Endothelial cell of umbilical vein (primary cell): ENCODE data around the gene TK2. TPM values are rescaled to one million over a fixed set of nuclear protein-coding genes. Genes with fewer than 3 reads are reported as not detected.

Experiments used
- BruUV-seq: library from RNA; stranded (reverse); fragments of 400-500 nt; replicated peaks from 2 replicates; lab custom pipeline; 2021; lab: Mats Ljungman, UMichigan
- CTCF ChIA-PET: fragments of 300-600, 350-600 bp; sonication (Branson Sonifier 250); formaldehyde crosslinking; loops from one replicate; lab custom pipeline; 2021; ENCODE audit warnings: antibody characterized with exemption, inconsistent platforms; lab: Charles Lee
- POLR2A ChIA-PET: fragments of 300-600, 350-600 bp; sonication (Branson Sonifier 250); formaldehyde crosslinking; loops from one replicate; lab custom pipeline; 2021; ENCODE audit warnings: antibody characterized with exemption, inconsistent platforms; lab: Charles Lee
- DNase-seq: peaks from one replicate; pipeline ENCODE4 v3.0.0-alpha.2; 2011; ENCODE audit warnings: low read depth, low spot score
- FAIRE-seq: peaks from 2 replicates; lab custom pipeline; 2011; peaks lifted over from hg19 to GRCh38; lab: Jason Lieb, UNC
- H2AFZ ChIP-seq: 2 replicates; pipeline ENCODE4 v1.6.0; 2012; ENCODE audit warnings: low read depth, low read length, control low read depth, inconsistent platforms
- H3K27ac ChIP-seq: 2 replicates; pipeline ENCODE4 v1.5.1; 2011; ENCODE audit warnings: low read depth, mild to moderate bottlenecking, control low read depth, low read length, moderate library complexity; ENCODE audit not compliant: insufficient read depth
- H3K27me3 ChIP-seq, 2 experiments: 2 replicates each; pipeline versions ENCODE4 v1.6.0 to v1.6.1; 2011; ENCODE audit warnings: low read length in 2 of 2, mixed read lengths in 1 of 2; ENCODE audit not compliant: control insufficient read depth in 2 of 2, insufficient read depth in 2 of 2
- H3K36me3 ChIP-seq, 2 experiments: 2 replicates in 1 of 2; 3 replicates in 1 of 2; pipeline ENCODE4 v1.5.1; 2011; ENCODE audit warnings: low read length in 2 of 2, mild to moderate bottlenecking in 1 of 2, moderate library complexity in 1 of 2; ENCODE audit not compliant: control insufficient read depth in 2 of 2, insufficient read depth in 2 of 2; ENCODE audit errors: extremely low read depth in 1 of 2
- H3K4me1 ChIP-seq: 3 replicates; pipeline ENCODE4 v1.5.1; 2011; ENCODE audit warnings: mild to moderate bottlenecking, low read length; ENCODE audit not compliant: control insufficient read depth, insufficient read depth; ENCODE audit errors: extremely low read depth
- H3K4me2 ChIP-seq: 2 replicates; pipeline ENCODE4 v1.6.1; 2011; ENCODE audit warnings: low read length, control low read depth, mixed read lengths; ENCODE audit not compliant: insufficient read depth
- H3K4me3 ChIP-seq, 3 experiments: fragments of 200-600 bp in 1 of 3; sonication (generic), shearing (Covaris generic) in 1 of 3; replicated peaks in 1 of 3; 2 replicates each; pipeline ENCODE4 v1.5.1; 2011 to 2016; ENCODE audit warnings: control low read depth in 3 of 3, low read length in 3 of 3, mild to moderate bottlenecking in 2 of 3, inconsistent platforms in 1 of 3, low read depth in 1 of 3, moderate library complexity in 1 of 3; ENCODE audit not compliant: insufficient read depth in 1 of 3
- H3K79me2 ChIP-seq: 2 replicates; pipeline ENCODE4 v1.6.0; 2012; ENCODE audit warnings: low read length, inconsistent platforms; ENCODE audit not compliant: control insufficient read depth, insufficient read depth
- H3K9ac ChIP-seq: replicated peaks from 2 replicates; pipeline ENCODE3; 2011; ENCODE audit warnings: low read length, control low read depth; ENCODE audit not compliant: insufficient read depth; ENCODE audit errors: extremely low read depth
- H3K9me1 ChIP-seq: replicated peaks from 3 replicates; pipeline ENCODE4 v1.6.0; 2011; ENCODE audit warnings: mild to moderate bottlenecking, low read length; ENCODE audit not compliant: control insufficient read depth, insufficient read depth; ENCODE audit errors: extremely low read depth
- H3K9me3 ChIP-seq: replicated peaks from 2 replicates; pipeline ENCODE4 v1.5.1; 2012; ENCODE audit warnings: low read length, inconsistent platforms; ENCODE audit not compliant: control insufficient read depth, insufficient read depth
- H4K20me1 ChIP-seq: replicated peaks from 2 replicates; pipeline ENCODE3; 2011; ENCODE audit warnings: mild to moderate bottlenecking, low read length; ENCODE audit not compliant: control insufficient read depth, insufficient read depth; ENCODE audit errors: extremely low read depth
- CTCF ChIP-seq, 2 donors: IDR thresholded peaks; 1 replicate in 1 of 2; 2 replicates in 1 of 2; pipeline ENCODE4 v1.5.1; 2011; ENCODE audit warnings: low read length in 2 of 2, mild to moderate bottlenecking in 2 of 2, moderate library complexity in 2 of 2, control low read depth in 1 of 2, inconsistent platforms in 1 of 2, low read depth in 1 of 2; ENCODE audit not compliant: insufficient read depth in 1 of 2; ENCODE audit errors: extremely low read depth in 1 of 2
- EZH2 ChIP-seq: IDR thresholded peaks from 2 replicates; pipeline ENCODE4 v1.6.1; 2012; ENCODE audit warnings: borderline replicate concordance, low read depth, mild to moderate bottlenecking, moderate library complexity, low read length, inconsistent platforms; ENCODE audit not compliant: severe bottlenecking
- FOS ChIP-seq: IDR thresholded peaks from 2 replicates; pipeline ENCODE4 v1.6.1; 2011; ENCODE audit warnings: mild to moderate bottlenecking, low read length, moderate library complexity, borderline replicate concordance; ENCODE audit not compliant: insufficient read depth
- GATA2 ChIP-seq: IDR thresholded peaks from 2 replicates; pipeline ENCODE4 v1.7.0; 2011; ENCODE audit warnings: low read depth, mild to moderate bottlenecking, moderate library complexity, mixed read lengths, low read length; ENCODE audit not compliant: insufficient read length, insufficient read depth
- JUN ChIP-seq: IDR thresholded peaks from 2 replicates; pipeline ENCODE4 v1.6.1; 2011; ENCODE audit warnings: borderline replicate concordance, low read depth; ENCODE audit not compliant: insufficient read length, insufficient read depth
- MAX ChIP-seq: IDR thresholded peaks from 2 replicates; pipeline ENCODE4 v1.6.1; 2011; ENCODE audit not compliant: insufficient read depth, insufficient read length
- MYC ChIP-seq: IDR thresholded peaks from one replicate; pipeline ENCODE4 v1.6.1; 2011; ENCODE audit warnings: mild to moderate bottlenecking, low read depth, low read length
- POLR2A ChIP-seq: IDR thresholded peaks from 2 replicates; pipeline ENCODE4 v1.6.1; 2012; ENCODE audit warnings: low read depth, mild to moderate bottlenecking, control low read depth, low read length
- POLR2AphosphoS5 ChIP-seq: IDR thresholded peaks from 2 replicates; pipeline ENCODE4 v1.6.1; 2012; ENCODE audit warnings: low read depth, mild to moderate bottlenecking, control low read depth, low read length, moderate library complexity; ENCODE audit not compliant: insufficient read depth
- dilution Hi-C: fragments of 300-500 bp; cut with MboI; formaldehyde crosslinking; loops from one replicate; pipeline ENCODE4 v1.15.0; 2019; ENCODE audit warnings: low sequenced_read_pairs; ENCODE audit not compliant: extremely low pct_ligation_motif_present
- intact Hi-C: fragments of 100-400 bp; cut with micrococcal nuclease; formaldehyde crosslinking; loops from one replicate; pipeline ENCODE4 v1.10.0; 2022
- polyA plus RNA-seq, 4 experiments: library from polyadenylated mRNA; depleted of rRNA in 3 of 4; stranded (reverse) in 3 of 4; unstranded in 1 of 4; fragments of >200 nt; gene quantifications; 2 replicates each; pipeline versions ENCODE4 v1.2.1 to v1.2.3, GENCODE V29; 2011 to 2012; ENCODE audit warnings: missing spikeins in 1 of 4
- total RNA-seq: library from RNA; stranded (reverse); gene quantifications from 2 replicates; pipeline ENCODE4 v1.2.3, GENCODE V29; 2021

TK2 gene
- total and polyA plus RNA-seq, 2 donors (not counting 3 experiments of a cell fraction or from before 2014, with no cell fraction given) = 12.1 to 25.2 TPM

GRCh38 chr16:66483689-66484452 is 66.1 kb downstream of the TK2 start:
- H3K9me3 ChIP-seq = no peaks in the 10 kb centered on the region
- intact Hi-C loops (loop anchor here (1.0 to 5.0 kb wide), 5 partner anchors 31 to 208 kb away; no protein-coding TSS in a partner anchor), dilution Hi-C loops (no loop called here)
- no peak overlapping the region for H2AFZ ChIP-seq
- no peaks in the 10 kb centered on the region for H3K27me3 ChIP-seq
- H3K4me2 ChIP-seq = no peak overlapping the region
- ChIA-PET CTCF (interaction anchor here (1.1 to 4.7 kb wide), 11 partner anchors 10 to 142 kb away, joined by 3 to 28 read pairs (median 5); no protein-coding TSS in a partner anchor), POLR2A (no interaction called here)
- H3K9me1 ChIP-seq = no peaks in the 10 kb centered on the region
- no peak overlapping the region for H3K4me3 ChIP-seq
- no peak overlapping the region for H3K27ac ChIP-seq
- H3K36me3 ChIP-seq = no peaks in the 10 kb centered on the region
- DNase-seq (peak; percentile 79), FAIRE-seq (peak; percentile 95)
- H4K20me1 ChIP-seq = no peaks in the 10 kb centered on the region
- peaks cover 2% of the 10 kb centered on the region for H3K4me1 ChIP-seq
- no peaks in the 10 kb centered on the region for H3K79me2 ChIP-seq
- no TSS peak for BruUV-seq
- TF ChIP-seq POLR2AphosphoS5 (no peak), CTCF (IDR thresholded peaks at IDR 0.05; ENCODE audit: extremely low read depth in 1 of 2, insufficient read depth in 1 of 2, low read depth in 1 of 2, low read length in 2 of 2) (peak; percentile 98 to 99)
- no peak overlapping the region for H3K9ac ChIP-seq

GRCh38 chr16:66481943-66482390 is 68.0 kb downstream of the TK2 start:
- Histone ChIP-seq H3K27ac (no peak overlapping the region), H3K9me3 (no peaks in the 10 kb centered on the region), H3K9ac (no peak overlapping the region), H2AFZ (no peak overlapping the region), H4K20me1 (no peaks in the 10 kb centered on the region), H3K79me2 (no peaks in the 10 kb centered on the region), H3K4me3 (no peak overlapping the region), H3K36me3 (no peaks in the 10 kb centered on the region), H3K4me1 (no peaks in the 10 kb centered on the region), H3K4me2 (no peak overlapping the region), H3K9me1 (no peaks in the 10 kb centered on the region), H3K27me3 (no peaks in the 10 kb centered on the region)
- ChIA-PET CTCF (interaction anchor here (0.8 to 4.7 kb wide), 7 partner anchors 30 to 206 kb away, joined by 3 to 28 read pairs (median 5); no protein-coding TSS in a partner anchor), POLR2A (no interaction called here)
- dilution Hi-C loops (no loop called here), intact Hi-C loops (loop anchor here (5.0 kb wide), 1 partner anchor 125 kb away; no protein-coding TSS in a partner anchor)
- TF ChIP-seq EZH2 = no peak
- TF ChIP-seq MAX = no peak
- no peak for TF ChIP-seq JUN
- TF ChIP-seq GATA2 = no peak
- TF ChIP-seq CTCF (IDR thresholded peaks at IDR 0.05; ENCODE audit: extremely low read depth in 1 of 2, insufficient read depth in 1 of 2, low read depth in 1 of 2, low read length in 2 of 2) = no peak
- no peak for TF ChIP-seq MYC
- TF ChIP-seq POLR2AphosphoS5 = no peak
- TF ChIP-seq FOS = no peak
- TF ChIP-seq POLR2A = no peak
- BruUV-seq = no TSS peak
- DNase-seq (no peak), FAIRE-seq (no peak)
